Neural progenitor cell (in vitro differentiated cells): Measurements from ENCODE around the gene FNIP1.

ENCODE experiments used
- CTCF ChIP-seq: fragments of 200-600 bp; sonication (generic); IDR thresholded peaks from 2 replicates; pipeline ENCODE4 v1.5.1; 2017; ENCODE audit warnings: antibody characterized with exemption, mild to moderate bottlenecking
- EZH2 ChIP-seq: fragments of 200-600 bp; sonication (generic); IDR thresholded peaks from 2 replicates; pipeline ENCODE4 v1.6.1; 2017; ENCODE audit warnings: antibody characterized with exemption, mild to moderate bottlenecking, moderate library complexity
- EZH2phosphoT487 ChIP-seq: fragments of 200-600 bp; sonication (generic); IDR thresholded peaks from 2 replicates; pipeline ENCODE4 v1.6.1; 2017; ENCODE audit warnings: antibody characterized with exemption

DNA sequence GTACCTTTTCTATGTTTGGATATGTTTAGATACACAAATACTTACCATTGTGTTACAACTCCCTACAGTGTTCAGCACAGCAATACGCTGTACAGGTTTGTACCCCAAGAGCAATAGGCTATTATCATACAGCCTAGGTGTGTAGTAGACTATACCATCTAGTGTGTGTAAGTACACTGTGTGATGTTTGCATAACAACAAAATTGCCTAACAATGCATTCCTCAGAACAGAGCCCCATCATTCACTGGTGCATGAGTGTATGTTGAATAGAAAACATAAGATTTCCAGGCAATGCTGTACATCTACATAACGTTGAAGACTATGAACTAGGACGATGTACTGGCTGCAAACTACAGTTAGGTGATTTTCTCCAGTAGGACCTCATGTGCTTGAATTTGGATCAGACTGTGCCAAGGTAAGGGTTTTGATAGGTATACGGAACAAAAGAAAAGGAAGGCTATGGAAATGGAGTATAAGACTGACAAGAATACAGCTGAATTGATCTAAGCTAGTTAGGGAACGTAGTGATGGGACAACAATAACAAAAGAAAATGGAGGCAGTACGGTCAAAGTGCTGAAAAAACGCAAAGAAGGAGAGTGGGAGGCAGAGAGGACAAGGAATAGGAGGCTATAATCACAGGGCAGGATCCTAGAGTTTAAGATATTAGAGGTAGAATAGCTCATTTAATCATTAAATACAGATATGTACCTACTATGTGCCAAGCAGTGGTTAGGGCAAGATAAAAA is 46.9 kb downstream of the FNIP1 start:
- TF ChIP-seq CTCF (no peak), EZH2 (no peak), EZH2phosphoT487 (no peak)
